Measurements from ENCODE around the gene SLC35C1.
"Not testable (repeated sequence)": the region's sequence is repeated elsewhere in the genome, so short reads cannot be mapped to it uniquely, and the experiment has no call there.

SLC35C1 gene

DNA sequence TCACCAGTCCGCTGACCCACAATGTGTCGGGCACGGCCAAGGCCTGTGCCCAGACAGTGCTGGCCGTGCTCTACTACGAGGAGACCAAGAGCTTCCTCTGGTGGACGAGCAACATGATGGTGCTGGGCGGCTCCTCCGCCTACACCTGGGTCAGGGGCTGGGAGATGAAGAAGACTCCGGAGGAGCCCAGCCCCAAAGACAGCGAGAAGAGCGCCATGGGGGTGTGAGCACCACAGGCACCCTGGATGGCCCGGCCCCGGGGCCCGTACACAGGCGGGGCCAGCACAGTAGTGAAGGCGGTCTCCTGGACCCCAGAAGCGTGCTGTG is 6.1 kb downstream of the SLC35C1 start:
- no peak for DNase-seq (ENCODE audit: low read depth)

- DNase-seq (ENCODE audit: low read depth): no peak
Observed at GRCh38 chr11:45811571-45812290, 6.8 kb downstream of the SLC35C1 start.

GRCh38 chr11:45812581-45813548 is 7.9 kb downstream of the SLC35C1 start:
- no peak for DNase-seq (ENCODE audit: low read depth)

DNA sequence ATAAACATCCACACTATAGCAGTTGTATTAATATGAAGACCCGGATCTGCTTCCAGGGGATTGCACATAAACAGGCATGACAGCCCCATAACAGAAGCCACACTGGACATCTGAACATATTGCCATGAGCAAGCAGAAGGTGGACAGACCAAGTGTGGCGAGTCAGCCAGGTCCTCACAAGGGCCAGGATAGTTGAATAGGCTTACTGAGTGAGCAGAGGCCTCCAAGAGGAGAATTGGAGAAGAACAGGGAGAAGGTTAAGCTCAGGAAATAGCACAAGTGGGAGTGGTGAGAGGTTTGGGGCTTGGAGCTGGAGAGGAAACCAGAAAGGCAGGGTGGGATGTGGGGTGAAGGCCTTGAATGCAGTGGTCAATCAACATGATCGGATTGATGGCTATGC is 10.8 kb downstream of the SLC35C1 start:
- no peak for DNase-seq (ENCODE audit: low read depth)

- DNase-seq (ENCODE audit: low read depth): no peak
Observed at GRCh38 chr11:45816614-45817013, 11.7 kb downstream of the SLC35C1 start.

DNA sequence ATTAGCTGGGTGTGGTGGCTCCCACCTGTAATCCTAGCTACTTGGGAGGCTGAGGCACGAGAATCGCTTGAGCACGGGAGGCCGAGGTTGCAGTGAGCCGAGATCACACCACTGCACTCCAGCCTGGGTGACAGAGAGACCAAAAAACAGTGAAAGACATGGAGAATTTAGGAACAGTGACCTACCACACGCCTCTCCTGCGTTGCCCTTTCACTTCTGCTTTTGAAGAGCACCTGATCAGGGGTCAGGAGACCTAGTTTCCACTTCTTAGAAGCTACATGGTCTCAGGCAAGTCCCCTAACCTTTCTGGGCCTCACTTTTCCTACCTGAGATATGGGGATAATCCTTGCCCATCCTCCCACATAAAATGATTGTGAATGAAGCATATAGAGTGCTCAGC is 12.2 kb downstream of the SLC35C1 start:
- no peak for DNase-seq (ENCODE audit: low read depth)

GRCh38 chr11:45818961-45819605 is 14.1 kb downstream of the SLC35C1 start:
- no peak for DNase-seq (ENCODE audit: low read depth)

- no peak for DNase-seq (ENCODE audit: low read depth)
Observed at GRCh38 chr11:45820211-45820857, 15.4 kb downstream of the SLC35C1 start.

GRCh38 chr11:45826492-45826891 is 21.5 kb downstream of the SLC35C1 start:
- not testable (repeated sequence) for DNase-seq (ENCODE audit: low read depth)

DNA sequence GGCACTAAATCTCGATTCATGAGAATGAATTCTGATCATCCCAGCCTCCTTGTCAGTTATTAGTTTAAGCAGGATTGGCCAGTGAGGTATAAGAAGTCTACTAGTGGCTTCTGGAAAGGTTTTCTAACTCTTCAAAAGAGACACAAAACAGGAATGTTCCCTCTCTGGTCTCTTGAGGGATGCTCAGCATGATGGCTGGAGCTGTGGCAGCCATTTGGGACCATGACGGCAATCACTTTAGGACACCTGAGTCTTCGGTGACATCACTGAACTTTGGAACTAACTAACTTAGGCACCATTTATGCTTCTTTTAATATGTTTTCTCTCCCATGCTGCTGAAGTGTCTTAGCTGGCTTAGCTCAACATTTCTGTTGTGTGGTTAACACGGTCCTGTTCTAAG is 22.2 kb downstream of the SLC35C1 start:
- DNase-seq (ENCODE audit: low read depth): no peak

DNA sequence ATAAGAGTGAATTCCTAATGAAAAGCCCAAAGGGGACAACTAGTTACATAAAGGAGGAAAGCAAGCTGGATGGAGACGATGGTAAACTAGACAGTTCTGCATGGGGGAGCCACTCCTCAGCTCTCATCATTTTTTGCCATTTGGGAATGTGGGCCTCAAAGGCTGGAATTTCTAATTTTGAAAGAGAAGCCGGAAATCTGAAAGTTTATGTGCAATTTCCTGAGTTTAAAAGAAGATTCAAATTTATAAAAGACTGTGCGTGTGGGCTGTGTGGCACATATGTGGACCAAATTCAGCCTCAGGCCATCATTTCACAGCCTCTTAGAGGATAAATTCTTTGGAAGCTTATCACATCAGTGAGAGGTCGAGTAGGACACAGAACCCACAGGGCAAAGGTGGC is 24.0 kb downstream of the SLC35C1 start:
- no peak for DNase-seq (ENCODE audit: low read depth)

- DNase-seq (ENCODE audit: low read depth): no peak
Observed at GRCh38 chr11:45830596-45830995, 25.6 kb downstream of the SLC35C1 start.

DNA sequence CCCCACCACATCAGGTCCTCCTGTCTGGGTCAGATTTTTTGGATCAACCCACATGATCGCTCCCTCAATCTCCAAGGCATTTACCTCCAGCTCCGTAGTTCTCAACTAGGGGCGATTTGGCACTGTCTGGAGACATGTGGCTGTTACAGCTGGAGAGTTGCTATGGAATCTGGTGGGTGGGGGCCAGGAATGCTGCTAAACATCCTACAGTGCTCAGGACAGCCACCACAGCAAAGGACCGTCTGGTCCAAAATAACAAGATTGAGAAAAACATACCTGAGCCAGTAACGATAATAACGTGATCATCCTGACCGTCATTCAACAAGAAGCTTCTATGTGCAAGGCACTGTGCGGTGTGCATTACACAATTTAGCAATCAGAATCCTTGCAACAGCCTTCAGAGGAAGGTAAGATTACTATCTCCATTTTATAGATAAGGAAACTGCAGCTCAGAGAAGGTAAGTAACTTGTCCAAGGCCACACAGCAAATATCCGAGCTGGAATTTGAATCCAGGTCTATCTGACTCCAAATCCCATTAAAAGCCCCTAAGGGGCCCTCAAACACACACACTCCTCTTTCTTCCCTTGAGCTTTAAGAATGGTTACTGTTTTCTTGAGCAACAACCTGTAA is 28.0 kb downstream of the SLC35C1 start:
- no peak for DNase-seq (ENCODE audit: low read depth)

- no peak for DNase-seq (ENCODE audit: low read depth)
Observed at GRCh38 chr11:45833761-45834160, 28.8 kb downstream of the SLC35C1 start.

DNA sequence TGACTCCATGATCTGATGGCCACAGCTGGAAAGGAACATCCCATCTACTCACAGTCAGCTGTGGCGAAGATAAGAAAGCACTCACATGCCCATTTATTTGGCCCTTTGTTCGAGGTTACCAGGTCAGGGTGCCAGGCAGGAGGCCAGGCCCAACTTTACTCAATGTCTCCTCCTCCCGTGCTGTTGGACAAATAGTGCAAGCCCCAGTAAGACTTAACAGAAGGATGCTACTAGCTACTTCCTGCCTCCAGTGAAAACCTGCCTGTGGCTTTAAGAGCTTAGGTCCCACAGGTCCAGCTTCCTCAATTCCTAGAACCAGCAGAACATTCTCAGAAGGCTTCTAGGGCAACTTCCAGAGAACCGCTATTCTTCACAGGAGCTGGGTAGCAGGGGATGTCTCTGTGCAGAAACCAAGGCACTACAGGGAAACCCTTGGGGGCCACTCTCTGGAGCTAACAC is 29.4 kb downstream of the SLC35C1 start:
- no peak for DNase-seq (ENCODE audit: low read depth)

DNA sequence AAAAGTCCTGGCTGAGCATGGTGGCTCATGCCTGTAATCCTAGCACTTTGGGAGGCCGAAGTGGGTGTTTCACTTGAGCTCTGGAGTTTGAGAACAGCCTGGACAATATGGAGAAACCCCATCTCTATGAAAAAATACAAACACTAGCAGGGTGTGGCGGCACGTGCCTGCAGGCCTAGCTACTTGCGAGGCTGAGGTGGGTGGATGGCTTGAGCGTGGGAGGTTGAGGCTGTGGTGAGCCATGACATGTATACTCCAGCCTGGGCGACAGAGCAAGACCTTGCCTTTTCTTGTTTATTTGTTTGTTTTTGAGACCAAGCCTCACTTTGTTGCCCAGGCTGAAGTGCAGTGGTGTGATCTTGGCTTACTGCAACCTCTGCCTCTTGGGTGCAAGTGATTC is 34.3 kb downstream of the SLC35C1 start:
- DNase-seq (ENCODE audit: low read depth): no peak

GRCh38 chr11:45840251-45840650 is 35.3 kb downstream of the SLC35C1 start:
- not testable (repeated sequence) for DNase-seq (ENCODE audit: low read depth)

- DNase-seq (ENCODE audit: low read depth): peak; percentile 83
Observed at GRCh38 chr11:45843158-45843924, 38.4 kb downstream of the SLC35C1 start.

DNA sequence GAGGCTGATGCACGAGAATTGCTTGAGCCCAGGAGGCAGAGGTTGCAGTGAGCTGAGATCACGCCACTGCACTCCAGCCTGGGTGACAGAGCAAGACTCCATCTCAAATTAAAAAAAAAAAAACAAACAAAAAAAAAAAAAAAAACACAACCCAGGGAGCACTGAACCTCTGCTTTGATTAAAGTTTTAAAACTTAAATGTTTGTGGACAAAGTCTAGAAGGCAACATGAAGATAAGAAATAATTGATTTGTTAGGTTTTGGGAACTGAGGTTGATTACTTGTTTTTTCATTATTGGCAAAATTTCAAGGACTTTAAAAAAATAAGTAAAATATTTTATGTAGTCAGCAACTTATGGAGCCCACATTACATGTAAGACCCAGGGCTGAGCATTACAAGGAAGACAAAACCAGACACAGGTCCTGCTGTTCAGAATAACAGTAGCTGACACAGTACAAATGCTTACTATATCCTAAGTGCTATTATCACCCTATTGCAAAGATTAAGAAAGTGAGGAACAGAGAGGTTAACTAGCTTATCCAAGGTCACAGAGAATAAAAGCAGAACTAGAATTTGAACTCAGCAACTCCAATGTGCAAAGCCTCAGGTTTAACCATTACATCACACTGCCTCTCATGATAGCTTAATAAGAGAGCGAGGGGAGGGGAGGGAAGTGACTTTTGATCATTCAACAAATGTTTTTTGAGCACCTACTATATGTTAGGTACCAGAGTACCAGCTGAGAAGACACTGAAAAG is 40.1 kb downstream of the SLC35C1 start:
- no peak for DNase-seq (ENCODE audit: low read depth)

GRCh38 chr11:45846174-45846675 is 41.3 kb downstream of the SLC35C1 start:
- DNase-seq (ENCODE audit: low read depth): no peak

Measured in activated gamma-delta T cell treated with anti-CD3 and anti-CD28 coated beads, Interleukin-2, amount 50 U/mL, for 16 hours (primary cell).